D721Med (cell line): Measurements from ENCODE around the gene CCDC170.

ENCODE experiments used
- DNase-seq: peaks from one replicate; pipeline ENCODE4 v3.0.0; 2011; ENCODE audit warnings: low spot score; ENCODE audit not compliant: insufficient read length
- FAIRE-seq: peaks from 2 replicates; lab custom pipeline; 2011; peaks lifted over from hg19 to GRCh38; lab: Jason Lieb, UNC
- CTCF ChIP-seq: IDR thresholded peaks from 2 replicates; pipeline ENCODE4 v1.5.1; 2012; ENCODE audit warnings: mild to moderate bottlenecking, control low read depth; ENCODE audit not compliant: insufficient read depth; ENCODE audit errors: missing control alignments

Gene CCDC170

DNA sequence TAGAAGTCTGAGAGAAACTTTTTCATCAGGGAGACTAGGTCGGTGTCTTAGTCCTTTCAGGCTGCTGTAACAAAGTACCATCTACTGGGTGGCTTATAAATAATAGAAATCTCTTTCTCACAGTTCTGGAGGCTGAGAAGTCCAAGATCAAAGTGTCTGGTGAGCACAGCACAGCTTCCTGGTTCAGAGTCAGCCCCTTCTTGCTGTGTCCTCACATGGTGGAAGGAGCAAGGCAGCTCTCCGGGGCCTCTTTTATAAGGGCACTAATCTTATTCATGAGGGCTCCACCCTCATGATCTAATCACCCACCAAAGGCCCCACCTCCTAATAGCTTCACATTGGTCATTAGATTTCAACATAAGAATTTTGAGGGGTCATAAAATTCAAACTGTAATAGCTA lies 122.8 kb downstream of the CCDC170 start:
- no peak for TF ChIP-seq CTCF
- no peak for DNase-seq
- no peak for FAIRE-seq

GRCh38 chr6:151617539-151617938 lies 123.7 kb downstream of the CCDC170 start:
- TF ChIP-seq CTCF = no peak
- DNase-seq (no peak), FAIRE-seq (no peak)

DNA sequence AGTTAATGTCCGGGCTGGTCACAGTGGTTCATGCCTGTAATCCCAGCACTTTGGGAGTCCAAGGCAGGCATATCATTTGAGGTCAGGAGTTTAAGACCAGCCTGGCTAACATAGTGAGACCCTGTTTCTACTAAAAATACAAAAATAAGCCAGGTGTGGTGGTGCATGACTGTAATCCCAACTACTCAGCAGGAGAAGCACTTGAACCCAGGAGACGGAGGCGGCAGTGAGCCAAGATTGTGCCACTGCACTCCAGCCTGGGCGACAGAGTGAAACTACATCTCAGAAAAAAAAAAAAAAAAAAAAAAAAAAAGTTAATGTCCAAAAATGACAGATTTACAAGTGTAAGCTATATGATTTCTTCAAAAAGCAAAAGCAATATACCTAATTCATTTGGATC lies 124.9 kb downstream of the CCDC170 start:
- no peak for DNase-seq
- FAIRE-seq = no peak
- no peak for TF ChIP-seq CTCF

GRCh38 chr6:151620179-151620578 lies 126.4 kb downstream of the CCDC170 start:
- DNase-seq (no peak), FAIRE-seq (no peak)
- no peak for TF ChIP-seq CTCF

- no peak for FAIRE-seq
- TF ChIP-seq CTCF = no peak
- DNase-seq = no peak
Observed at GRCh38 chr6:151624071-151624470, 130.3 kb downstream of the CCDC170 start.

- no peak for TF ChIP-seq CTCF
- FAIRE-seq (no peak), DNase-seq (no peak)
Observed at GRCh38 chr6:151624481-151624880, 130.7 kb downstream of the CCDC170 start.

GRCh38 chr6:151624900-151625536 lies 131.2 kb downstream of the CCDC170 start:
- TF ChIP-seq CTCF = no peak
- no peak for FAIRE-seq
- no peak for DNase-seq
